ENCODE results near the gene MARCHF10.

GRCh38 chr17:62717589-62717855, 90.6 kb downstream of the MARCHF10 start:
- no peak for TF ChIP-seq CTCF (IDR thresholded peaks at IDR 0.05)
- TF ChIP-seq POLR2A (IDR thresholded peaks at IDR 0.05): no peak
